WTC11 (cell line): Measurements from ENCODE around the gene BMP4. TPM values are rescaled to one million over a fixed set of nuclear protein-coding genes. Genes with fewer than 3 reads are reported as not detected.

ENCODE experiments used
- ATAC-seq: fragments of 200-7000 bp; cut with Tn5 transposase; 2 replicates; pipeline ENCODE4 v1.10.0; 2021; ENCODE audit warnings: mild to moderate bottlenecking, moderate library complexity
- CTCF ChIA-PET: fragments of 300-600 bp; sonication (Branson Sonifier 250); formaldehyde crosslinking; loops from one replicate; lab custom pipeline; 2021; ENCODE audit warnings: antibody characterized with exemption; lab: Charles Lee
- POLR2A ChIA-PET: fragments of 350-600 bp; sonication (Branson Sonifier 250); formaldehyde crosslinking; loops from one replicate; lab custom pipeline; 2021; ENCODE audit warnings: antibody characterized with exemption; lab: Charles Lee
- DNase-seq: peaks from one replicate; pipeline ENCODE4 v3.0.0; 2021; ENCODE audit warnings: low spot score
- H3K27ac Mint-ChIP-seq: 2 replicates; pipeline ENCODE4 v1.8.0; 2021; ENCODE audit warnings: mixed read lengths
- H3K27me3 Mint-ChIP-seq: 2 replicates; pipeline ENCODE4 v1.8.0; 2021; ENCODE audit warnings: low read depth, mild to moderate bottlenecking, moderate library complexity, mixed read lengths
- H3K36me3 Mint-ChIP-seq: 2 replicates; pipeline ENCODE4 v1.8.0; 2021; ENCODE audit warnings: mixed read lengths
- H3K4me1 Mint-ChIP-seq: 2 replicates; pipeline ENCODE4 v1.8.0; 2022; ENCODE audit warnings: mixed read lengths
- H3K4me3 Mint-ChIP-seq: 2 replicates; pipeline ENCODE4 v1.8.0; 2021; ENCODE audit warnings: mild to moderate bottlenecking, moderate library complexity, mixed read lengths
- H3K9me3 Mint-ChIP-seq: 2 replicates; pipeline ENCODE4 v1.8.0; 2021; ENCODE audit warnings: mixed read lengths
- CBFB ChIP-seq: sonication (generic); formaldehyde crosslinking; IDR thresholded peaks from 2 replicates; pipeline ENCODE4 v1.8.1; 2022; ENCODE audit warnings: mild to moderate bottlenecking, low read depth, missing genetic modification reagents
- CREM ChIP-seq: sonication (generic); formaldehyde crosslinking; IDR thresholded peaks from 2 replicates; pipeline ENCODE4 v1.8.1; 2022; ENCODE audit warnings: mild to moderate bottlenecking, missing genetic modification reagents, moderate library complexity
- CTCF ChIP-seq: fragments of 200-600 bp; IDR thresholded peaks from 2 replicates; pipeline ENCODE4 v1.8.0; 2022; ENCODE audit warnings: antibody characterized with exemption
- ETV6 ChIP-seq: sonication (generic); formaldehyde crosslinking; IDR thresholded peaks from 2 replicates; pipeline ENCODE4 v1.8.1; 2022; ENCODE audit warnings: mild to moderate bottlenecking, missing genetic modification reagents
- GABPB1 ChIP-seq: sonication (generic); formaldehyde crosslinking; IDR thresholded peaks from 2 replicates; pipeline ENCODE4 v1.8.1; 2023; ENCODE audit warnings: mild to moderate bottlenecking, missing genetic modification reagents
- GRHL2 ChIP-seq: fragments of 250-450 bp; sonication (Bioruptor Pico); IDR thresholded peaks from 2 replicates; pipeline ENCODE4 v1.8.0; 2022; ENCODE audit warnings: mild to moderate bottlenecking, moderate library complexity; ENCODE audit not compliant: insufficient replicate concordance, severe bottlenecking
- NFE2L1 ChIP-seq: sonication (generic); formaldehyde crosslinking; IDR thresholded peaks from 2 replicates; pipeline ENCODE4 v1.8.1; 2023; ENCODE audit warnings: missing genetic modification reagents
- NR3C1 ChIP-seq: sonication (generic); formaldehyde crosslinking; conservative IDR thresholded peaks from 2 replicates; pipeline ENCODE4 v1.8.1; 2023; ENCODE audit warnings: low read depth, mild to moderate bottlenecking, missing genetic modification reagents
- RELA ChIP-seq: sonication (generic); formaldehyde crosslinking; IDR thresholded peaks from 2 replicates; pipeline ENCODE4 v1.8.1; 2022; ENCODE audit warnings: missing genetic modification reagents, mild to moderate bottlenecking, borderline replicate concordance
- SOX15 ChIP-seq: fragments of 250-450 bp; sonication (Bioruptor Pico); IDR thresholded peaks from 2 replicates; pipeline ENCODE4 v1.9.0; 2021; ENCODE audit warnings: mild to moderate bottlenecking
- TP53 ChIP-seq: sonication (generic); formaldehyde crosslinking; IDR thresholded peaks from 2 replicates; pipeline ENCODE4 v1.8.1; 2023; ENCODE audit warnings: mild to moderate bottlenecking, missing genetic modification reagents
- USF1 ChIP-seq: sonication (generic); formaldehyde crosslinking; IDR thresholded peaks from 2 replicates; pipeline ENCODE4 v1.8.0; 2022; ENCODE audit warnings: mild to moderate bottlenecking, missing genetic modification reagents
- ZBTB21 ChIP-seq: sonication (generic); formaldehyde crosslinking; IDR thresholded peaks from 2 replicates; pipeline ENCODE4 v1.8.1; 2023; ENCODE audit warnings: mild to moderate bottlenecking, missing genetic modification reagents, borderline replicate concordance
- ZNF281 ChIP-seq: sonication (generic); formaldehyde crosslinking; IDR thresholded peaks from 2 replicates; pipeline ENCODE4 v1.8.0; 2023; ENCODE audit warnings: mild to moderate bottlenecking, missing genetic modification reagents
- ZNF317 ChIP-seq: sonication (generic); formaldehyde crosslinking; IDR thresholded peaks from 2 replicates; pipeline ENCODE4 v1.8.1; 2023; ENCODE audit warnings: low read depth, mild to moderate bottlenecking, moderate library complexity, missing genetic modification reagents, borderline replicate concordance
- ZNF671 ChIP-seq: fragments of 250-450 bp; sonication (Bioruptor Pico); IDR thresholded peaks from 2 replicates; pipeline ENCODE4 v1.8.0; 2021; ENCODE audit warnings: mild to moderate bottlenecking
- total RNA-seq: library from RNA; stranded (reverse); gene quantifications from 3 replicates; pipeline ENCODE4 v1.2.3, GENCODE V29; 2021

BMP4 gene
- total RNA-seq, 1 experiment from 2014 or later = 7.8 TPM

GRCh38 chr14:53912021-53912420 is 44.6 kb downstream of the BMP4 start (continued):
- no peak for TF ChIP-seq ZNF317 (CRISPR knock-in tag)

GRCh38 chr14:53908416-53908815 is 48.2 kb downstream of the BMP4 start:
- TF ChIP-seq GABPB1 (CRISPR knock-in tag) (0 out of 2 replicates have a peak, but pooled peaks have one; percentile 32), ZNF671 (CRISPR knock-in tag) (no peak), ZNF281 (CRISPR knock-in tag) (no peak), USF1 (CRISPR knock-in tag) (no peak), ZBTB21 (CRISPR knock-in tag) (no peak)
- peaks cover 12% of the 10 kb centered on the region for H3K36me3 Mint-ChIP-seq
- H3K9me3 Mint-ChIP-seq = peaks cover 11% of the 10 kb centered on the region
- no peak overlapping the region for H3K4me3 Mint-ChIP-seq
- DNase-seq (no peak), ATAC-seq (no peak)
- H3K27ac Mint-ChIP-seq = no peak overlapping the region
- CTCF ChIA-PET = no interaction called here
- H3K27me3 Mint-ChIP-seq = no peaks in the 10 kb centered on the region
- H3K4me1 Mint-ChIP-seq = 0 out of 2 replicates have a peak, but pooled peaks cover 2% of the 10 kb centered on the region
- POLR2A ChIA-PET = no interaction called here

- no peak overlapping the region for H3K4me3 Mint-ChIP-seq
- peaks cover 12% of the 10 kb centered on the region for H3K36me3 Mint-ChIP-seq
- ATAC-seq (no peak), DNase-seq (no peak)
- peaks cover 11% of the 10 kb centered on the region for H3K9me3 Mint-ChIP-seq
- H3K27me3 Mint-ChIP-seq = no peaks in the 10 kb centered on the region; the same call in 1 of the 2 replicates
- CTCF ChIA-PET = no interaction called here
- TF ChIP-seq NFE2L1 (CRISPR knock-in tag) (no peak), RELA (CRISPR knock-in tag) (no peak), ZNF281 (CRISPR knock-in tag) (no peak), CBFB (CRISPR knock-in tag) (no peak), TP53 (CRISPR knock-in tag) (no peak), ETV6 (CRISPR knock-in tag) (no peak), ZNF671 (CRISPR knock-in tag) (no peak), GRHL2 (CRISPR knock-in tag) (no peak), CREM (CRISPR knock-in tag) (no peak), NR3C1 (CRISPR knock-in tag) (no peak), CTCF (no peak), SOX15 (no peak)
- H3K27ac Mint-ChIP-seq = no peak overlapping the region
- H3K4me1 Mint-ChIP-seq = 0 out of 2 replicates have a peak, but pooled peaks cover 5% of the 10 kb centered on the region
- POLR2A ChIA-PET = no interaction called here
Observed at GRCh38 chr14:53902307-53902706, 54.3 kb downstream of the BMP4 start.
